HL-60 (cell line): ENCODE results near the gene COL4A4.

Experiments
- DNase-seq, 2 experiments: peaks; one replicate each; pipeline ENCODE4 v3.0.0-alpha.2; 2010 to 2020; ENCODE audit warnings: low read depth in 1 of 2, low spot score in 1 of 2
- H3K27ac ChIP-seq: fragments of 250-450 bp; sonication (Bioruptor Pico); replicated peaks from 2 replicates; pipeline ENCODE4 v1.5.1; 2020; ENCODE audit warnings: mild to moderate bottlenecking, moderate library complexity
- H3K27me3 ChIP-seq: fragments of 250-450 bp; sonication (Bioruptor Pico); 2 replicates; pipeline ENCODE4 v1.5.1; 2021; ENCODE audit warnings: mild to moderate bottlenecking, moderate library complexity; ENCODE audit not compliant: insufficient read depth, poor library complexity, severe bottlenecking
- H3K4me3 ChIP-seq: replicated peaks from 2 replicates; pipeline ENCODE4 v1.5.1; 2011; ENCODE audit warnings: mild to moderate bottlenecking, control low read depth, low read length; ENCODE audit not compliant: insufficient read depth
- CTCF ChIP-seq: IDR thresholded peaks from one replicate; pipeline ENCODE4 v1.5.1; 2011; ENCODE audit warnings: low read length, control low read depth, inconsistent platforms; ENCODE audit not compliant: insufficient read depth
- GABPA ChIP-seq: IDR thresholded peaks from 2 replicates; pipeline ENCODE4 v1.6.1; 2012; ENCODE audit warnings: low read depth
- POLR2AphosphoS5 ChIP-seq: IDR thresholded peaks from 2 replicates; pipeline ENCODE4 v1.6.1; 2012; ENCODE audit warnings: low read depth
- SPI1 ChIP-seq: IDR thresholded peaks from 2 replicates; pipeline ENCODE4 v1.6.1; 2012; ENCODE audit warnings: low read depth, mild to moderate bottlenecking, borderline replicate concordance
- TF ChIP-seq, protein P1 (sequence below): IDR thresholded peaks from 2 replicates; pipeline ENCODE4 v1.6.1; 2012; ENCODE audit warnings: low read depth; ENCODE audit not compliant: insufficient replicate concordance

Gene COL4A4

GRCh38 chr2:227185615-227186232, 21.7 kb upstream of the COL4A4 start:
- no peak for DNase-seq
- TF ChIP-seq GABPA, result no peak
- TF ChIP-seq SPI1, result no peak
- no peak for TF ChIP-seq CTCF
- TF ChIP-seq POLR2AphosphoS5, result no peak
- TF ChIP-seq, protein P1, sequence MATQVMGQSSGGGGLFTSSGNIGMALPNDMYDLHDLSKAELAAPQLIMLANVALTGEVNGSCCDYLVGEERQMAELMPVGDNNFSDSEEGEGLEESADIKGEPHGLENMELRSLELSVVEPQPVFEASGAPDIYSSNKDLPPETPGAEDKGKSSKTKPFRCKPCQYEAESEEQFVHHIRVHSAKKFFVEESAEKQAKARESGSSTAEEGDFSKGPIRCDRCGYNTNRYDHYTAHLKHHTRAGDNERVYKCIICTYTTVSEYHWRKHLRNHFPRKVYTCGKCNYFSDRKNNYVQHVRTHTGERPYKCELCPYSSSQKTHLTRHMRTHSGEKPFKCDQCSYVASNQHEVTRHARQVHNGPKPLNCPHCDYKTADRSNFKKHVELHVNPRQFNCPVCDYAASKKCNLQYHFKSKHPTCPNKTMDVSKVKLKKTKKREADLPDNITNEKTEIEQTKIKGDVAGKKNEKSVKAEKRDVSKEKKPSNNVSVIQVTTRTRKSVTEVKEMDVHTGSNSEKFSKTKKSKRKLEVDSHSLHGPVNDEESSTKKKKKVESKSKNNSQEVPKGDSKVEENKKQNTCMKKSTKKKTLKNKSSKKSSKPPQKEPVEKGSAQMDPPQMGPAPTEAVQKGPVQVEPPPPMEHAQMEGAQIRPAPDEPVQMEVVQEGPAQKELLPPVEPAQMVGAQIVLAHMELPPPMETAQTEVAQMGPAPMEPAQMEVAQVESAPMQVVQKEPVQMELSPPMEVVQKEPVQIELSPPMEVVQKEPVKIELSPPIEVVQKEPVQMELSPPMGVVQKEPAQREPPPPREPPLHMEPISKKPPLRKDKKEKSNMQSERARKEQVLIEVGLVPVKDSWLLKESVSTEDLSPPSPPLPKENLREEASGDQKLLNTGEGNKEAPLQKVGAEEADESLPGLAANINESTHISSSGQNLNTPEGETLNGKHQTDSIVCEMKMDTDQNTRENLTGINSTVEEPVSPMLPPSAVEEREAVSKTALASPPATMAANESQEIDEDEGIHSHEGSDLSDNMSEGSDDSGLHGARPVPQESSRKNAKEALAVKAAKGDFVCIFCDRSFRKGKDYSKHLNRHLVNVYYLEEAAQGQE, result no peak
- H3K27ac ChIP-seq, result no peak overlapping the region

DNA sequence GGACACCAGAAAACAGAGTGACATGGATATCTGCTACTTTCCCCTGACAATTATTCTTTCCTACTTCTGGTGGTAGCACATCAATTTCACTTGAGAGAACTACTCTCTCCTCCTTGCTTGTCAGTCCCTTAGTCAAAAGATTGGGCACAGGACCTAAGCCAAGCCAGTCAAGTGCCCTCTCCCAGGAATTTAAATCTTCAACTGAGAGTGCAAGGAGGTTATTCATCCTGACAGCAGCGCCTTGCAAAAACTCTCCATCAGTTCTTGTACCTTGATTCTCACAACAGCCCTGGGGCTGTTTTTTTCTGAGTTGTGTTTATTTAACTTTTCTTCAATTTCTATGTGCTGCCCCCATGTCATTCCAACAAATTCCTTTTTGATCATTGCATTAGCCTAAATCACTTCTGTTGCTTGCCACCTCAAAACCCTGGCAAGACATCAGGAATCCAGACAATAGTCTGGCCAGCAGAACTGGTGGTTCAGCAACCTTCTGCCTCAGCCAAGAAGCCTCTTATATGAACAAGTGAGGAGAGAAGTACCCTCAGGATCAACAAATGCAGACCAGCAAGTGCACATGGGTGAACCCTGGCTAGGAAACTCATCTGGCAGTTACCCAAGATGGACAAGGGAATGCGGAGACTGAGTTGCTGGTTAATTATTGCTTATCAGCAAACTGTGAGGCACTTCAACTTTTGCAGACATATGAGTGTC, 19.8 kb upstream of the COL4A4 start:
- no peak for DNase-seq
- Histone ChIP-seq H3K4me3 (no peak overlapping the region), H3K27me3 (peaks cover 2% of the 10 kb centered on the region), H3K27ac (no peak overlapping the region)
- TF ChIP-seq SPI1 (no peak), GABPA (no peak), POLR2AphosphoS5 (no peak), CTCF (no peak)
- TF ChIP-seq, protein P1, result no peak

More at GRCh38 chr2:227185615-227186232, 21.7 kb upstream of the COL4A4 start:
- no peak overlapping the region for H3K4me3 ChIP-seq
- H3K27me3 ChIP-seq, result peaks cover 3% of the 10 kb centered on the region

DNA sequence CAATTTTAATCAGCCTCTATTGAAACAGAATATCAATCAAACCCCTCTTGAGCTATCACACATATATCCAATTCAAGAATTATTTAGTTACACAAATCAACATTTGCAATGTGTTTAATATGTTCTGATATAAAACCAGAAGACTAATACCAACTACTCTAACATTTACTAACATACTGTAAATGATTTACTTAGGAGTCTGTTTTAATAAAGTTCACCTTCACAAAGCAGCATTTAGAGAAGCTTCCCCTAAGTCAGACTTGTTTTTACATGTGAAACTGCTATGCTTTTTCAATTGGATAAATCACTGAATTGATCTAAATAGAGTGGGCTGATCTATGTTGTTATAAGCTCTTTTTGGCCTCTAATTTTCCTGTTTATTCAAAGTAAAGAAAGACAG, 18.8 kb upstream of the COL4A4 start:
- H3K27ac ChIP-seq, result no peak overlapping the region
- TF ChIP-seq SPI1 (no peak), POLR2AphosphoS5 (no peak), GABPA (no peak), CTCF (no peak)
- TF ChIP-seq, protein P1, result no peak
- no peak overlapping the region for H3K4me3 ChIP-seq
- DNase-seq, result no peak
- H3K27me3 ChIP-seq, result no peaks in the 10 kb centered on the region
